HG02798 (cell line): Measurements from ENCODE around the gene TFAP2D.
A peak's percentile ranks its signal among the peaks of the same experiment; 100 is the strongest.

Experiments
- ATAC-seq: cut with Tn5 transposase; IDR thresholded peaks from one replicate; pipeline ENCODE4 v1.9.1; 2021; ENCODE audit warnings: mild to moderate bottlenecking; ENCODE audit not compliant: unreplicated experiment, poor library complexity

The TFAP2D gene

DNA sequence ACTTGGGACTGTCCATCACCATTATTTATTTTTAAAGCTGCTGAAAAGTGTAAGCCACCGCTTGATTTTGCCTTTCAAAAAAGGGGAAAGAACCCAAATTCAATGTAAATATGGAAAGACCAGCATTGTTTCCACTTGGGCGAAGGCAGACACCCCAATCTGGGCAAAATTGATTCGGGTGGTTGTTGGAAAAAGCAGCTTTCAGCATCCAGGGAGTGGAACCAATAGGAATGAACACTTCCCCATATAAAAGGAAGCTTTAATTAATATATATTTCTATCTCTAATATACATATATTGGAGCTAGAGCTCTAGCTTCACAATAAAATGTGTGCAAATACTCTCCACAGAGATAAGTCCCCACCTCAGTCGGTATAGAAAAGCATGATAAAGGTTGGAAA is at the start of gene TFAP2D:
Gene TFAP2D, plus strand, starts transcription at position 301 of the 400 bp plus-strand sequence. CDS start 530 bp downstream, outside the sequence.
- no peak for ATAC-seq

DNA sequence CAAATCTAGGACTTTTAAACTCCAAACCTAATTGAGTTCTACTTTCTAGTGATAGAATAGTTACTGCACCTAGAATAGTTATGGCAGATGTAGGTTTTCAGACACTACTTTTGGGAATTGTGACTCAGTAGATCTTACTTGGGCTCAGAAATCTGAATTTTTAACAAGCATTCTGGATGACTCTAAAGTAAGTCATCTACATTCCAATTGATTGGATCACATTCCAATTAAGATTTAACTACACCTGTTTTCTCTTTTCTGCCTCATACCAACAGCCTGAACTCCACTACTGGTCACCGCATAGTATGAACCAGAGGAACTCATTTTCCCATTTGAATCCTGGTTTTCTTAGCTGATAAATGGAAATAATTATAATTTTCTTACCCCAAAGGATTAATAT is 49.5 kb upstream of the TFAP2D start:
- ATAC-seq = no peak

DNA sequence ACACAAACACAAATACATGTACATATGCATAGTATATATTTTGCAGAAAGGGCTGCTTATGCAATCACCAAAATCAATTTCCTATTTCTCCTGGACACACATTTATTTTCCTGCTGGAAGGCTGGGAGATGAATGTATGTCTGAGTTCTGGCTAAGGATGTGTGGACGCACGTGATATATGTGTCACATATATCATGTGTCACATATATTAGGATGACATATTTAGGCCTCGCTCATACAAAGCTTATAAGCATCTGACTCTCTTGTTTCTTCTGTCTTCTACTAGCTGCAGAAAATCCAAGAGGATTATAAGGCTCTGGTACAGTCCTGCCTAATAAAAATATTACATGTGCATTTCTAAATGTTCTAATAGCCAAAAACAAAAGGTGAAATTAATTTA is 47.2 kb upstream of the TFAP2D start:
- no peak for ATAC-seq

DNA sequence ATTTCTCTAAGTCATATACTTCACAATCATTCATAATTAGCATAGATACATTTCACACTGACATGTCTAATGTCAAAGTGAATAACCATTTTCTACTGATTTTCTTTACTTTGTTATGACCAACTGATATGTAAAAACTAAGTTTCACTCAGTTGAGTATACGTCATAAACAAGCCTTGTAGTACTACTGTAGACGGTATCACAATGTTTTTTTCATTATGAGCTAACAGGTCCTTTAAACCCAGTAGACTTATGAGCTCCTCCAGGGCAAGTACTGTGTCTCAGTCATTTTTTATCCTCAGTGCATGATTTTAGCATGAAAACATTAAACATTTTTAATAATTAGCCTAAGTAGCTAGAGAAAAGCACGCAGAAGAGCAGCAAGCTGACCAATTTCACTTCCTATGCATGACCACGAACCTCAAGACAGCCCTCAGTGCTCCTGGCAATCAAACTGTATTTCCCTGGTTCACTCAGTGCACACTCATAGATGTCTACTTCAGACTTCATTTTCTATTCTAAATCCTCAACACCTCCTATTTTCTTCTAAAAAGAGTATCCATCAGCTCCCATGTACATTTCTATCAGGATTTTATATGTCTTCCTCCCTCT is 32.0 kb upstream of the TFAP2D start:
- ATAC-seq = peak; percentile 62

DNA sequence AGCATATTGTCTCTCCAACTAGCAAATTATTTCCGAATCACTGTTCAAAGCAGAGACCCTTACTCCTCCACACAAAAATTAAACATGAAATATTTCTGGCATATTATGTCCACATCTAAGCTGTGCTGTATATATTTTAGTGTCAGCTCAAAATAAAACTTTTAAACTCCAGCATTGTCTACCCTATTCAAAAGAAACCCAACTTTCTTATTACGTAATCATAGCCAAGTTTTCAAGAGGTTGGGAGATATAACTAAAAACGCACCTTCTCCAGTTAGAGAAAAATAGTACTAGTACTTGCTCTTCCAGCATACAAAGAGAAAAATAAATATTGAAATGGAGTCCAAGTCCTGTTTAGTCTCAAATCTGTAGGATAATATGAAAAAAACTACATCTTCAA is 24.1 kb upstream of the TFAP2D start:
- ATAC-seq = no peak

DNA sequence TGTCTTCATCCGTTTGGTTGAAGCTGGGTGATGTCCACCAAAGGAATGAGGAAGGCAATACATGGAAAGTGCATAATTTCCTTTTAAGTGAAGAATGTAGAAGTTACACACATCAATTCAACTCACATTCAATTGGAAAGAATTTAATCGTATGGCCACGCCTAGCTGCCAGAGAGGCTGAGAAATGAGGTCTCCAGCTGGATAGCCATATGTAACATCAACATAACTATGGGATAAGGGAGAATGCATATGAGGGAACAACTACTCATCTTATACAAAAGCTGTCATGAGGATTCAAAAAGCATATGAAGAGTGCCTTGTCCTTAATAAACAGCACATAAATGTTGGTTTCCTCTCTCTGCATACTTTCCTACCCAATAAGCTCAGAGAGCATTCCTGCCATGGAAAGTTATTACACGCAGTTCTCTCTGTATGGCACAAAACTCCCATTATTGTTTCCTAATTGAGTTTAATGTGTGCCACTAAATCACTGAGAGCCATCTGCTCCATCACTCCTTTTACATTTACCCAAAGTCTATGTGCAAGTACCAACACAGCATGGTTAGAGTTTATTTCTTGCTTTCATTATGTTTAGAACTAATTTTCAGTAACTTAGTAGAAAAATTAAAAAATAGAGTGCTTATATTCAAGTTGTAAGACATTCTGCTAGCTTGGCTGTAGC is 21.4 kb upstream of the TFAP2D start:
- ATAC-seq = no peak

DNA sequence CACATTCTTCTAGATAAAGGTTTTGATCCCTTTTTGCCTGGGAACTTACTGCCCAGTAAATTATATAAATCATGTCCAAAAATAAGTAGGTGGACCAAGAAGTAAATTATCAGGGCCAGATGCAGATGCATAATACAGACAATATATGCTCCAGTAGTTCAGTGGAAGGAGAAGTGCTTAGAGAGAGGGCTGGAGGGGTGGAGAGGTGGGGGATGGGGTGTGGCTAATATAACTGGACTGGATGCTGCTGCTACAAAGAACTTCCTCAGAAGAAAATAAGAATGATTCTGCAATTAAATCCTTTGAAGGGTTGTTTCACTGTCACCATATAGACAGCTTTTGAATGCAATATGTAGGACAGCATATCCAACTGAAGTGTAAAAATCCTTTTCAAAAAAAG is 14.8 kb upstream of the TFAP2D start:
- no peak for ATAC-seq

DNA sequence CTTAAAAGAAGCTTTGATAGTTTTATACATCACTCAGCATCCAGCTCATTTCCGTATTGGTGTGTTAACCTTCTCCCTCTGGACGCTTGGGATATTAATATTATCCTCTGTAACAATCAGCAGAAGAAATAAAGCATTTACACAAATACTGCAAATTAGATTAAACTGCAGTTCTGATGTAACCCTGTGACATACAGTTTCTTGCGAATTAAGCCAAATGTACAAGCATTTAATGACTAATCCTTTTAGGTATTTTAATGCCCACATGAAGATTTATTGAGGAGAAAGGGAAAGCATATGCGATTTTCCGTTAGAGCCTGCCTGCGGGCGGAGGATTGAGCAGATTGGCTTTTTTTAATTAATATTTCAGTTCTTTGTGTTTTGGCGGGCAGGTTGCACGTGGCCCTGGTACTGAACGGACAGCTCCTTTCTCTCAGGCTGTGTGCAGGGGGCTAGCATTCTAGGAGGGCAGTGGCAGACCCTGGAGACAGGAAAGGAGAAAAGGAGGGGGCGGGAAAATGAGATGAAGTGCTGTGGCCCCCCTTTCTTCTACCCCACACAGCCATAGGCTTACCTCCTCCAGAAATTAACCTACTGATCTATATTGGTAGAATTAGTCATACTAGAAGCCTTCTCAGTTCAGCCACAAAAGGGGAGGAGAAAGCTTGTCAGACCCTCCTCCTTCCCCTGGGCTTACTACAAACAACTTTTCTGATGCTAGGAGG is 14.1 kb upstream of the TFAP2D start:
- no peak for ATAC-seq

DNA sequence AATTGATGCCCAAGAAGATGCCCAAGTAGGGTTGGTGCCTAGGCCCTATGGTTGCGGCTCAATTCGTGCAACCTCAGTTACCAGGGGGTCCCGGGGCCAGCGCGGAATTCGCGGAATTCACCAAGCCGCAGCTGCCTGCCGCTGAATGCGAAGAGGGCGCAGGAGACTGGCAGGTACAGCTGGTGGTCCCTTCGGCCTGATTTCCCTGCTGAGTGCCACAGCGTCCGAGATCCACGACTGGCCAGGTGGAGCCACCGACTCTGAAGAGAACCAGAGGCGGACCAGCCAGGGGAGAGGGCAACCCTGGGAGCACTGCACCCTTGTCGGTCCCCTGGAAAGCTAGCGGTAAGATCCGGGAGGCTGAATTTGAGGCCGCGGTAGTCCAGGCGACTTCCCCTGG is 6.8 kb upstream of the TFAP2D start:
- no peak for ATAC-seq

DNA sequence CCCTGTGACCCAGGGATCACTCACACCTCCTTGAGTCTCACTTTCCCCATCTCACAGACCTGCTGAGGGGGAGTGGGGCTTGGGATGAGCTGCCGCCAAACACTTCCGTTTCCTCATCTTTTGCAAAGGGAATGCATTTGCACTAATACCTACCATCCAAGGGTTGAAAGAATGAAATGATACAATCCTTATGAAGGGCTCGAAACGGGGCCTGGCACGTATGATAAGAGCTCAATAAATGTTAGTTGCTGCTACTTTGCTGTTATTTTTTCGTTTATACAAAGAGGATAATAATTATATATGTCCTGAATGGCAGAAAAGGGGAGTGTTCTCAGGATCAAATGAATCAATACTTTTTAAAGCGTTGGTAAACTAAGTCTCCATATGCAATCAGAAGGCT is 6.1 kb upstream of the TFAP2D start:
- no peak for ATAC-seq

DNA sequence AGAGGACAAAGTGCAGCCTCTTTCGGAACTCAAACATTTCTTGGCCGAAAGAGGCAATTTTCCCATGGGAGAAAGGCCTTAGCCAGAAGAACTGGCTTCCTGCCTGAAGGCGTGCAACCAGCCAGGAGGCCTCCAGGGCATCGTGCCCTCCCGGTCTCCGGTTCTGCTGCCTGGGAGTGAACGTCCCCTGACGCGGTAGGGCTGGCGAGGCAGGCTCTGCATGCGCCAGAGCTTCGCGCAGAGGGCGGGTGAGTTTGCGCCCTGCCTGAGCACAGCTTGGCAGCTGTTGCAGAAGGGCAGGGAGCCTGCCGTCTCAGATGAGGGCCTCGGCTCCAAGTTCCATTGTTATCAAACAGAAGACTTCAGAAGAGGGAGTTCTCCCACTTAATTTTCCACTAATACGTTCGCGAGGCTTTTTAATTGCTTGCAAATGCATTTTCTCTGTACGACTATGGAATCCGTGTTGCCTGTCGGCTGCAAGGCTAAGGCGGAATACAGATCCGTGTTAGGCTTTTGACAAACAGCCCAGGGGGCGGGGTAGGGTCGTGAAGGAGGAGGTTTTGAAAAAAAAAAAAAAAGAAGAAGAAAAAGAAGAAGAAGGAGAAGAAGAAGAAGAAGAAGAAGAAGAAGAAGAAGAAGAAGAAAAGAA is 5.5 kb upstream of the TFAP2D start:
- no peak for ATAC-seq

DNA sequence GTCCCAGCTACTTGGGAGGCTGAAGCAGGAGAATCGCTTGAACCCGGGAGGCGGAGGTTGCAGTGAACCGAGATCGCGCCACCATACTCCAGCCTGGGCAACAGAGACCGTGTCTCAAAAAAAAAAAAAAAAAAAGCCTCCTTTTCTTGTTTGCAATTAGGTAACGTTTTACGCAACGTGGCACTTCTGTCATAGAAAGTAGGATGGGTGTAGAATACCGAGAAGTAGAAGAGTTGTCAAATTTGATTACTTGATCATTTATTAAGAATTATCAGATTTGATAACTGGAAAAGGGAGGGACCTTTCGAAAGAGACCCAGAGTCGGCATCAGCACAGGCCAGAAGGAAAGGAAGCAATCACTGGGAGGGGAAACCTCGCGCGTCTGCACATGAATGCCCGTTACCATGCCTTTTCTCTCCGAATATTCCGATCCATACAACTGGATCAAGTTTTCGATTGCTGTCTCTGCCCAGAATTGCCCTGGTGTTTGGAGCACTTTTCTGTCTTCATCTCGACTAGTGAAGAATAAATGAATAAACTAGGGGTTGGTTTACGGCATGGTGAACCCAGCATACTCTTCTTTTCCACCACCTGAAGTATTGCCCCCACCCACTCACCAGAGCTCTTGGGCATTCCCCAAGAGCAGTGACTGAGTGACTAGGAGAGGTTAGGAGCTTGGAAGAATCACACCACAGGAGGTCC is 4.5 kb upstream of the TFAP2D start:
- ATAC-seq = no peak

DNA sequence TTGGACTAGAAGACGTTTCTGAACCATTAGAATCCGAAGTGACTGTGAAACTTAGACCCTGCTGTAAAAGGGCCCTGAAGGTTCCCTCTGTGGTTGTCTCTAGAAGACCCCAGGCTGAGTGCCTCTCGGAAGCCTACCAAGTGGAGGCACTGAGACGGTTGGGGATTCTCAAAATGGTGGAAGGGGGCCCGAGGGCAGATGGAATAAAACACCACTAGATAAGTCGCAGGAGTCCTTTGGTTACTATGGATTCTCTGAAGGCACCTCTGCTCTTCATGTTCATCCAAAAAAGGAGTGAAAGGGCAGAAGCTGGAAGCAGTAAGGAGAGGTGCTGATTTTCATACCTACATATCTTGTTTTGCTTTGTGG is 4.0 kb upstream of the TFAP2D start:
- no peak for ATAC-seq

DNA sequence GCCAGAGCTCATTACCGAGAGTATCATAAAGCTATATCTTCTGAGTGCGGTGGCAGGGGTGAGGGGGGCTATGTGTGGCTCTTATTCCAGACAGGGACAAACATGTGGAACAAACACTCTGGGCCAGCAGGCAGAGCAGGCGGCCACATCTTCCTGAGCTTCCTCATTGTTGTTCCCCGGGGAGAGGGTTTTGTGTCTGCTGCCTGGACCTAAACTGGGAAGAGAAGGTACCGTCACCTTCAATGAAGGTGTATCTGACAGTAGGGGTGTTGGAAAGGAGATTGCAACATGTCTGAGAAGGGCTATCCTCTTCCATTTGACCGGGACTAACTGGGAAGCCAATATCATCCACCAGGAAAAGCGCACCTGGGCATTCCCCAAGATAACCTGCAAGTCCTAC is 1.6 kb upstream of the TFAP2D start:
- no peak for ATAC-seq

DNA sequence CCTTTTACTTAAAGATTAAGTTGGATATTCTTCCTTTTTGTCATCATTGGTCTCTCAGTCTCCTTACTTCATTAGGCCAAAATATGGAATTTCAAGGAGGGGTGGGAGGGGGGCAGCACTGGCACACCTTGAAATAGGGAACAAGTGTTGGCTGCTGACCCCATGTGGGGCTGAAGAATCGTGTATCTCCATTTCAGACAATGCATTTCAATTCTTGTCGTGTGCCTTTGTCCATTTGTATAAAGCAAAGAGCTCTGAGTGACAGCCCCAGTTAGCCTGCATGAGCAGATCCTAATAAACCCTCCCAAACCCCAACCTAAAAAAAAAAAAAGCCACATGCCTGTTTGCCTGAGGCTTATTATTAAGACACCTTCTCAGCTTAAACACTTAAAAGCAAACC is 1.0 kb upstream of the TFAP2D start:
- ATAC-seq = no peak

DNA sequence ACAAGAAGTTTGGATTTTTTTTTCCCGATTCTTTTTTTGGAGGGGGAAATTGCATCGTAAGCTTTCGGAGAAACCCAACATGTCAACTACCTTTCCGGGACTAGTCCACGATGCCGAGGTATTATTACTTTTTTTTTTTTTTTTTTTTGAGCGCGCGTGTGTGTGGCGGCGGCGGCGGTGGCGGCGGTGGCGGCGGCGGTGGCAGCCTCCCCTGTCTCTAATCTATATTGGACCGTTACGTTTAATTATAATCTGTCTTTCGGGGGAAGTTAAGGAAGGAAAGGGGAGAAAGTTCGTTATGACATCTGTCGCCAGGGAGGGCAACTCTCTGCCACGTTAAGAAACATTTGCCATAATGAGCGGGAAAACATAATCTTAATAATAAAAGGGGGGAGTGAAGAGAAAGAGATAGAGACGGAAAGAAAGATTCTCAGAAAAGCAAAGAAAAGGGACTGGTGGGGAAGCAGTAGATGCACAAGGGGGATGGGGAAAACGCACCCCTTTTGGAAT is 706 bp downstream of the TFAP2D start:
- ATAC-seq = no peak

DNA sequence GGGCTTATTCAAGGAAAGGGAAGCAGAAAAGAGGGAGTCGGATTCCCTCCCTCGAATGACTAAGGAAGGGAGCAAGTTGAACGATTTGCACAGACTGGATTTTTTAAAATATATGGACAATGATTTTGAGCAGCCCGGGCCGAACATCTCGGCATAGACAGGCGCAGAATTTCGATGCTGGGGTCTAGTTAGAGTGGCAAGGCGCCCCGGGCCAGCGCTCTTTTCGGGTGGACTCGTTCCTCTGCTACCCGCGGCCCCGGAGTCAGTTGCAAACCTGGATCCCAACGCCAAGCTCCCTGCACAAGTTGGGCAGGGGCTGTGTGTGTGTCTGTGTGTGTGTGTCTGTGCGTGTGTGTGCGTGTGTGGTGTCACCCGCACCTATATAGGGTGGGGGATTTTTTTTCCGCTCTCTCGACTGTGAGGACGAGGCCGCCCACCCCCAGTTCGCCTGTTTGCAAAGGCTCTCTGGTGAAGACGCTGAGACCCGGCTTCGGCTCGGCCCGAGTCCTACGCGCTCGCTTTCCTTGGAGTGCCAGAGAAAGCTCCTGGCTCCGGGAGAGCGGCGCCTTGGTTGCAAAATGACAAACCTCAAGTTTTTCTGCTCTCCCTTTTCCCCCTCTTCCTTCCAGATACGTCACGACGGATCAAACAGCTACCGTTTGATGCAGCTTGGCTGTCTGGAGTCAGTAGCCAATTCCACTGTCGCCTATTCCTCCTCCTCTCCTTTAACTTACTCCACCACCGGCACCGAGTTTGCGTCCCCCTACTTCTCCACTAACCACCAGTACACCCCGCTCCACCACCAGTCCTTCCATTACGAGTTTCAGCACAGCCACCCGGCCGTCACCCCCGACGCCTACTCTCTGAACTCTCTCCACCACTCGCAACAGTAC is 1.4 kb downstream of the TFAP2D start:
- ATAC-seq = no peak

DNA sequence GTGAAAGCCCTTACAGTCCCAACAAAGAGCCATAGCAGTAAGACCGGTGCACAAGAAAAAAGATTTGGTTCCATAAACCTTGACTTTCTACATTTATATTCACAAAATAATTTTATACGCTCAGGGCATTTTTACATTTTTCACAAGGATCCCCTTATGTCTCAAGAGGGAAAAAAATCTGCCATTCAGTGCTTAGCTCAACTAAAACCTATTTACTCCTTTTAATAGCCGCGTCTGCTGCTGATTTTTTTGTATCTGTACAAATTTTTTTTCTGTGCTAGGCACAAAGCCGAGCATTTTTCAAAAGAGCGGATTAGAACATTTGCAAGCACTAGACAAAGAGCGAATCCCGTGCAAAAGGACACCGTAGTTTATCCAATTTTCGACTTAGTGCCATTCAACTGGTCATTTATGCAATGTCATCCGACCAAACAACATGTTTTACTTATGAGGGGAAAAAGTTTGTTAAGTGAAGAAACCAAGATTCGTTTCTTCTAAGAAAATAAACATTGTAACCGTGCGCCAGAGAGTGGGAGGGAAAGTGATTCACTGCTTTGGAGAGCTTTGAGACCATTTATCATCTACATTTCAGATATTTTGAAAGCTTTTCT is 3.7 kb downstream of the TFAP2D start:
- ATAC-seq = no peak
